Ishikawa (cell line): ENCODE results near the gene GMEB2.

ENCODE experiments used
- CEBPB ChIP-seq: IDR thresholded peaks from 2 replicates; pipeline ENCODE4 v1.6.1; 2012
- CREB1 ChIP-seq: IDR thresholded peaks from 2 replicates; pipeline ENCODE4 v1.6.1; 2012; ENCODE audit warnings: low read depth
- EGR1 ChIP-seq: IDR thresholded peaks from 2 replicates; pipeline ENCODE4 v1.6.1; 2012
- EP300 ChIP-seq: IDR thresholded peaks from 2 replicates; pipeline ENCODE4 v1.6.1; 2012; ENCODE audit warnings: borderline replicate concordance
- FOXM1 ChIP-seq: IDR thresholded peaks from 2 replicates; pipeline ENCODE4 v1.6.1; 2012; ENCODE audit warnings: low read depth, borderline replicate concordance
- MAX ChIP-seq: IDR thresholded peaks from 2 replicates; pipeline ENCODE4 v1.6.1; 2012
- NFIC ChIP-seq: IDR thresholded peaks from 2 replicates; pipeline ENCODE4 v1.6.1; 2012
- RAD21 ChIP-seq: IDR thresholded peaks from 2 replicates; pipeline ENCODE4 v1.6.1; 2012; ENCODE audit warnings: low read depth
- REST ChIP-seq: IDR thresholded peaks from 2 replicates; pipeline ENCODE4 v1.6.1; 2012; ENCODE audit warnings: low read depth, mild to moderate bottlenecking
- TAF1 ChIP-seq: IDR thresholded peaks from 2 replicates; pipeline ENCODE4 v1.6.1; 2012; ENCODE audit warnings: low read depth, mild to moderate bottlenecking
- TCF12 ChIP-seq: IDR thresholded peaks from 2 replicates; pipeline ENCODE4 v1.6.1; 2012; ENCODE audit warnings: low read depth
- TEAD4 ChIP-seq: IDR thresholded peaks from 2 replicates; pipeline ENCODE4 v1.6.1; 2012
- USF1 ChIP-seq: IDR thresholded peaks from 2 replicates; pipeline ENCODE4 v1.6.1; 2012
- YY1 ChIP-seq: IDR thresholded peaks from 2 replicates; pipeline ENCODE4 v1.6.1; 2012; ENCODE audit warnings: low read depth
- ZBTB7A ChIP-seq: IDR thresholded peaks from 2 replicates; pipeline ENCODE4 v1.6.1; 2012; ENCODE audit warnings: low read depth

The GMEB2 gene

GRCh38 chr20:63572788-63573646 is 53.9 kb downstream of the GMEB2 start:
- TF ChIP-seq FOXM1 (no peak), TAF1 (no peak), MAX (no peak), CEBPB (no peak), CREB1 (no peak), TEAD4 (no peak), USF1 (no peak), ZBTB7A (no peak), REST (no peak), NFIC (no peak), RAD21 (no peak), EGR1 (no peak), TCF12 (no peak), EP300 (no peak), YY1 (no peak)

- TF ChIP-seq RAD21 (no peak), USF1 (no peak), ZBTB7A (no peak), EP300 (no peak), NFIC (no peak), EGR1 (no peak), TAF1 (no peak), TCF12 (no peak), YY1 (no peak), FOXM1 (no peak), REST (no peak), TEAD4 (no peak), MAX (no peak), CEBPB (no peak), CREB1 (no peak)
Measured at GRCh38 chr20:63572071-63572787, 54.7 kb downstream of the GMEB2 start.

- TF ChIP-seq USF1 (no peak), YY1 (no peak), ZBTB7A (no peak), EP300 (no peak)
Measured at GRCh38 chr20:63570281-63571086, 56.4 kb downstream of the GMEB2 start.

GRCh38 chr20:63568986-63569949 is 57.6 kb downstream of the GMEB2 start:
- TF ChIP-seq TCF12 (no peak), REST (no peak), RAD21 (no peak), EGR1 (no peak), NFIC (no peak)
